Femur (tissue), 1 donor: ENCODE results near the gene MAGEC1.
"Not testable (repeated sequence)": the region's sequence is repeated elsewhere in the genome, so short reads cannot be mapped to it uniquely, and the experiment has no call there.

Experiments
- DNase-seq: peaks from one replicate; pipeline ENCODE4 v3.0.0-alpha.2; 2017

Gene MAGEC1, protein sequence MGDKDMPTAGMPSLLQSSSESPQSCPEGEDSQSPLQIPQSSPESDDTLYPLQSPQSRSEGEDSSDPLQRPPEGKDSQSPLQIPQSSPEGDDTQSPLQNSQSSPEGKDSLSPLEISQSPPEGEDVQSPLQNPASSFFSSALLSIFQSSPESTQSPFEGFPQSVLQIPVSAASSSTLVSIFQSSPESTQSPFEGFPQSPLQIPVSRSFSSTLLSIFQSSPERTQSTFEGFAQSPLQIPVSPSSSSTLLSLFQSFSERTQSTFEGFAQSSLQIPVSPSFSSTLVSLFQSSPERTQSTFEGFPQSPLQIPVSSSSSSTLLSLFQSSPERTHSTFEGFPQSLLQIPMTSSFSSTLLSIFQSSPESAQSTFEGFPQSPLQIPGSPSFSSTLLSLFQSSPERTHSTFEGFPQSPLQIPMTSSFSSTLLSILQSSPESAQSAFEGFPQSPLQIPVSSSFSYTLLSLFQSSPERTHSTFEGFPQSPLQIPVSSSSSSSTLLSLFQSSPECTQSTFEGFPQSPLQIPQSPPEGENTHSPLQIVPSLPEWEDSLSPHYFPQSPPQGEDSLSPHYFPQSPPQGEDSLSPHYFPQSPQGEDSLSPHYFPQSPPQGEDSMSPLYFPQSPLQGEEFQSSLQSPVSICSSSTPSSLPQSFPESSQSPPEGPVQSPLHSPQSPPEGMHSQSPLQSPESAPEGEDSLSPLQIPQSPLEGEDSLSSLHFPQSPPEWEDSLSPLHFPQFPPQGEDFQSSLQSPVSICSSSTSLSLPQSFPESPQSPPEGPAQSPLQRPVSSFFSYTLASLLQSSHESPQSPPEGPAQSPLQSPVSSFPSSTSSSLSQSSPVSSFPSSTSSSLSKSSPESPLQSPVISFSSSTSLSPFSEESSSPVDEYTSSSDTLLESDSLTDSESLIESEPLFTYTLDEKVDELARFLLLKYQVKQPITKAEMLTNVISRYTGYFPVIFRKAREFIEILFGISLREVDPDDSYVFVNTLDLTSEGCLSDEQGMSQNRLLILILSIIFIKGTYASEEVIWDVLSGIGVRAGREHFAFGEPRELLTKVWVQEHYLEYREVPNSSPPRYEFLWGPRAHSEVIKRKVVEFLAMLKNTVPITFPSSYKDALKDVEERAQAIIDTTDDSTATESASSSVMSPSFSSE

DNA sequence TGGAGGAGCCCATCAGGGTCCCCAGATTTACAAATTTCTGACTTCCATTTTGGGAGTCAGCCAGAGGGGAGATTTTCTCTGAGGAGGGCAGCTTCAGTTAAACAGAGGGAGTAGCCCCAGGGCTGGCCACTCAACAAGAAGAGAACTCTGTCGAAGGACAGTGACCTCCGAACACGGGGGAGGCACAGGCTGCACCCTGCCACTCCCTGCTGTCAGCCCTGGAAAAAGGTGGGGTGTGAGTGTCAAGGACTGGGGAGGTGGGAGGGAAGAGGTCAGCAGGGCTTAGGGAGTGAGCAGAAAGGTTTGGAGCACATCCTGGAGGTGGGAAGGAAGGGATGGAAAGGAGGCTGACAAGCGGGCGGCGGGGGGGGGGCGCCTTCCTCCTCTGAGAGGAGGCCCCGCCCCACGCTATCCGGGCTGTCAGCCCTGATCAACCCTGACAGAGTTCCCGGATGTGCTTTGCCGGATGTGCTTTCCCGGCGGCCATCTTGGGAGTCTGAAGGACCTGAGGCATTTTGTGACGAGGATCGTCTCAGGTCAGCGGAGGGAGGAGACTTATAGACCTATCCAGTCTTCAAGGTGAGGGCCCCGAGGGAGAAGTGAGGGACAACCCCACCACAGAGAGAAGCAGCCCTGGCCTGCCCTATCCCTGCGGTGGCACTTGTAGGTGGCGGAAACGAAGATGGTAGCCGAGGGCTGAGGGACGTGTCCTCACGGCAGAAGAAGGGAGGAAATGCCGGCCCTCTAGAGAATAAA, at the start of gene MAGEC1:
Gene MAGEC1 (plus strand): TSS at position 495 of the 756 bp plus-strand sequence. CDS start 1,179 bp downstream, outside the sequence.
- no peak for DNase-seq

DNA sequence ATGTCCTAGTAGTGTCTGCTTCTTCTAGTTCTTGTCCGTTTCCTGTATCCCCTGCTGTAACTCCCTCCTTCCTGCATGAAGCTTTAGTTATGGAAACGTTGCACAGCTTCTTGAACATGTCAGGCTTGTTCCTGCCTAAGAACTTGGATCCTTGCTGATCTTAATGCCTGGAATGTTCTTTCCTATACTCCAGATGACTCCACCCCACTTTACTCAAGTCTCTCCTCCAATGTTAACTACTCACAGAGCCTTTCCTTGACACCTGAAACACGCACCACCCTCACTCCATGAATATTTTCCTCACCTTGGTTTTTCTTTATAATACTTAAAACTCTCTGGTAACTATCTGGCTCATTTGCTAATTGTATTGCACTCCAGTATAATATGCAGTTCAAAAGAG, 46.2 kb upstream of the MAGEC1 start:
- DNase-seq, result no peak

DNA sequence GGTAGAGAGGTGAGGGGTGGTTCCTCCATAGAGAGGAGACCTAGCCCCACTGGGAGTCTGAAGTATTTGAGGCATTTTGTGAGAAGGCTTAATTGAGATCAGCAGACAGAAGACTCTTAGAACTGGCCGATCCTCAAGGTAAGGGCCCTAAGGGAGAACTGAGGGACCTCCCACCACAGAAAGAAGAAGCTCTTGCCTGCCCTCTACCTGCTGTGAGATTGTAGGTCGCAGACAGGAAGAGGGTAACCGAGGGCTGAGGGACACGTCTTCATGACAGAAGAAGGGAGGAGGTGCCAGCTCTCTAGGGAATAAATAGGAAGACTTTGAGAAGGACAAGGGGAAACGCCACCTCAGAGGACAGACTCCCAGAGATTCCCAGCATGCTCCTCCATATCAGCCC, 24.1 kb upstream of the MAGEC1 start:
- DNase-seq, result no peak

DNA sequence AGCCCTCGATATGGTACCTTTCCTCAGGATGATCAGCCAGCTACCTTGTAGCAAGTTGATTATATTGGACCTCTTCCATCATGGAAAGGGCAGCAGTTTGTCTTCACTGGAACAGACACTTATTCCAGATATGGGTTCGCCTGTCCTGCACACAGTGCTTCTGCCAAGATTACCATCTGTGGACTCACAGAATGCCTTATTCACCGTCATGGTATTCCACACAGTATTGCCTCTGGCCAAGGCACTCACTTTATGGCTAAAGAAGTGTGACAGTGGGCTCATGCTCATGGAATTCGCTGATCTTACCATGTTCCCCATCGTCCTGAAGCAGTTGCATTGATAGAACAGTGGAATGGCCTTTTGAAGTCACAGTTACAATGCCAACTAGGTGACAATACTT, 14.9 kb upstream of the MAGEC1 start:
- not testable (repeated sequence) for DNase-seq

DNA sequence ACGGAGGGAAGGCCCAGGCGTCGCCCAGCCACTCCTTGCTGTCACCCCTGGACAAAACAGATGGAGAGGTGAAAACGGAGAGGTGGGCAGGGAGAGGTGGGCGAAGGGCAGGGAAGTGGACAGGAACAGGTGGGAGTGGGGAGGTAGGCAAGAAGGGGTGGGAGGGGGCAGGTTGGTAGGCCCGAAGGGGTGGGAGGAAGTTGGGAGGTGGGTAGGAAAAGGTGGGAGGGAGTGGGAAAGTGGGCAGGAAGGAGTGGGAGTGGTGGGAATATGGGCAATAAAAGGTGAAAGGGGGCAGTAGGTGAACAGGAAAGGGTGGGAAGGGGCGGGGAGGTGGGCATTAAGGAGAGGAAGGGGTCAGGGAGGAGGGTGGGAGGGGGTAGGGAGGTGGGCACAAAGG, 9.0 kb upstream of the MAGEC1 start:
- no peak for DNase-seq

DNA sequence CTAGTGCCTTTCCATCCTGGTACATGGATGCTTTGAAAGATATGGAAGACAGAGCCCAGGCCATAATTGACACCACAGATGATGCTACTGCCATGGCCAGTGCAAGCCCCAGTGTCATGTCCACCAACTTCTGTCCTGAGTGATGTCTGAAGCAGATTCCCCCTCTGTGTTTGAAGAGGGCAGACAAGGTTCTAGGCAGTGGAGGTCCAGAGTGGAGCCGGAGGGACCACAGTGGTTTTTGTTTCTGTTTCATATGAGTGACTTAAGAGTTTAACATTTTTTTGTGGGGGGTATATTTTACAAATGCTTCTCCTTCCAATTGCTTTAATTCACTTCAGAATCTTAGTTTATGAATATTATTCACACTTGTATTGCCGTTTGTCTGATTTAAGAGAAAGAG, 6.0 kb upstream of the MAGEC1 start:
- DNase-seq, result no peak

DNA sequence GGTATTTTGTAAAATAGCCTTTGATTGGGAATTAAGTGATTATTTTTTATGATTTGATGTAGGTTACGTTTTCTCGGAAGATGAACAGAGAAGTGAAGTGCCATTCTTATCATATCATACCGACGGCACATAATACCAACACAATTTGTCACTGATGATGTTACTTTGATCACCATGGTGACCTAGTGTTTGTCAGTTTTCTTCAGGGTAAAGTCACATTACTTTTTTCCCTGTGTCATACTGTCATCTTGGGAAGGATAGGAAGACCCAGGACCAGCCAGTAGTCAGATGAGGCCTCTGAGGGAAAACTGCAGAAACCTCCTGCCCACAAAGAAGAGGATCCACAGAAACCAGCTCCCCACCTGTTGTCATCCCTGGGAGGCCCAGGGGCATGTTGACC, 1.3 kb upstream of the MAGEC1 start:
- DNase-seq, result no peak

DNA sequence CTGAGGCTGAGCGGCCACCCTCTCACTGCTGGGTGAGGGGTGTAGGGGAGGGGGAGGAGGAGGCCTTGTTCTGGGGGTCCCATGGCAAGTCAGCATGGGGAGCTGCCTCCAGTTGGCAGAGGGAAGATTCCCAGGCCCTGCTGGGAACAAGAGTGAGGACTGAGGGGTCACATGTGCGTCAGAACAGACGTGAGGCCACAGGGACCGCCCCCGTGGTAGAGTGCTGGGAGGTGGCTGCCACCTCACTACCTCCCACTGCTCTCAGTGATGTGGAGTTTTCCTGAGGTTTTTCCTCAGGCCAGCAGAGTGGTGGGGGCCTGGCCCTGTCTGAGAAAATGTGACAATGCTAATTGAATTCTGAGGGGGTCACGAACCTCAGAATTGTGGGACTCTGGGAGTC, 568 bp downstream of the MAGEC1 start:
- DNase-seq, result no peak

DNA sequence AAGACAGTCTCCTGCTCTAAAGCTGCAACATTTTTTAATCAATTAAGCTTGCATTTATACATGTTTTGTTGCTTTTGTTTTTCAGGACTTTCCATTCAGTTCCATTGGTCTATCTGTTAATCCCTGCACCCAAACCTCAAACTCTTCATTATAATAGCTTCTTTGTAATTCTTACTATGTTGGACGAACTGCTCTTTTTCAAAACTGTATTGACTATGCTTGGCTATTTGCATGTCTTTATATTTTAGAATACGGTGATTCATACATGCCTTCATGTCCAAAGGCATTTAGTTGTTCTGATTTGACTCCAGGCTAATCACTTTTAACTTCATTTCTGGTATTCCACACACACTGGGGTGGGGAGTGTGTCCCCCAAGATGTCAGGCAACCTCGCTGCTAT, 14.1 kb downstream of the MAGEC1 start:
- DNase-seq, result no peak

DNA sequence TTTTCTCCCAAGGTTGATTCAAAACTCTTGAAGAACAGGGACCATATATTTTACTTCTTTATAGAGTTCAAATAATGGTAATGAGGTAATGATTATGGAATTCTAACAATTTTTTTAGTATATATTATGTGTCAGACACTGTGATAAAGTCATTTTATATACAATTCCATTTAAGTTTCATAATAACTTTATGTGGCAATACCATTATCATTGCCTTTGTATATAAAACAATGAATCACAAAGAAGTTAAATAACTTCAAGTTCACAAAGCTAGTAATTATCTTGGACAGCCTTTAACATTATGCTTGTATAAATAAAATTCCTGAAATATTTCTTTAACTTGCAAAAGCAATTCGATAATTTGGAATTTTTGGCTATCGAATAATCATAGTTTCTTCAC, 20.6 kb downstream of the MAGEC1 start:
- DNase-seq, result no peak

DNA sequence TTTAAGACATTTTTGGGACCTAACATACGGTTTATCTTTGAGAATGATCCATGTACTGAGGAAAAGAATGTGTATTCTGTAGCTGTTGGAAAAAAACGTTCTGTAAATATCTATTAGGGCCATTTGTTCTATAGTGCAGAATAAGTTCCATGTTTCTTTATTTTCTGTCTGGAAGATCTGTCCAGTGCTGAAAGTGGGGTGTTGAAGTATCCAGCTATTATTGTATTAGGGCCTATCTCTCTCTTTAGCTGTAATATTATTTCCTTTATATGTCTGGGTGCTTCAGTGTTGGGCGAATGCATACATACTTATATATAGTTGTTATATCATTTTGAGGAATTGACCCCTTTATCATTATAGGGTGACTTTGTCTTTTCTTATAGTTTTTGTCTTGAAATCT, 24.7 kb downstream of the MAGEC1 start:
- DNase-seq, result no peak

DNA sequence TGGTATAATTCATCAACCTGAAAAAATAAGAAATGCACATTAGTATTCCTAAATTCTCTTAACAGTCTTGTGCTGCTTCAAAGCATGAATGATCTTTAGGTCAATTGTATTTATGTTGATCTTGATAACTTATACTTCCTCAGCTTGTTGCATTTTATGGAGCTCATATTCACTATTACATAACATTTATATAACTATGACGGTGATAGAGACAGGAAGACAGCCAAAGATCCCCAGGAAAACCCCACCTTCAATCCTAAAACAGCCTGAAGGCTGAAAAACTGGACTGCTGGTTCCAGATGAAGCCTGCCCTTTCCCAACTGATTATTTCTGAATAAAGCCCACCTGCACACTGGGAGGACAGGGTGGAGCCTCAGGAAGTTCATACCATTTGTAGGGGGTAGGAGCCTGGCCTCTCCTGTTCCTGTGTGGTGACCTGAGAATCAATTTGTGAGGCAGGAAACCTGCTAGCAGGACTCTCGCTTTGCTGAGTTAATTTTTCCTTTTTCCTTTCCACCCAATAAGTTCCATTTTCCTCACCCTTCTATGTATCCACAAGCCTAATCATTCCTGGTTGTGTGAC, 30.5 kb downstream of the MAGEC1 start:
- DNase-seq, result no peak

DNA sequence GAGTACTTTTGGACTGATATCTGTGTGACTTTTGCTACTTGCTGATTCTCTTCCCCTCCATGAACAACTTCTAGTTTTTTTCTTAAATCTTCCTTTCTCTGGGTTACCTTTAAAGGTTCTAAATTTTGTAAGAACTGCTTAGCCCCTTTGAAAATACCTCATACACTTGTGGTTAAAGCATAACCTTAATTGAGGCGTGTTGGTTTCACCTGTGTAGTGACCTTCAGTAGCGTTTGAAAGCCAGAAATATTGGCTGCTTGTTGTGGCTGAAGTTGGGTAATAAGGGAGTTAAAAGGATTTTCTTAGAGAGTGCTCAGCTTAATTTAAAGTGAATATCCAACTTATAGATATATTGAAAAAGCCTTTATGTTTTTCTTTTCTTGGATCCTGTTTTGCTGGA, 32.0 kb downstream of the MAGEC1 start:
- no peak for DNase-seq

DNA sequence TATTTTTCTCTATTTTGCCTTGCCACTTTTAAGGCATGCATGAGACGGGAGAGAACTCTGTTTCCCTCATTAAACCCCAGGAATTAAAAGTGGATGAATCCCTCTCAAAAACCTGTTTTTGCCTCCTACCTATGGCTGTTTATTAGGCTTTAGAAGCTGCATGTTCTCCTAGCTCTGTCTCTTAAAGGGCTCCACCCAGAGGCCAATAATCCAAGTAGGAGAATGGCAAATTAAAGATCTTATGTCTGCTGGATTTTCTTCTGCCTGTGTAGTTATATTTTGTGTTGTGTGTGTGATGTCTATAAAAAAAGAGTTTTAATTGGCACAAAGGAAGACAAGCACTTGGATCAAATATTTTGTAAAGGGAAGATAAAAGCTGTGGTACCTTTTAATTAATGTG, 32.4 kb downstream of the MAGEC1 start:
- DNase-seq, result no peak

DNA sequence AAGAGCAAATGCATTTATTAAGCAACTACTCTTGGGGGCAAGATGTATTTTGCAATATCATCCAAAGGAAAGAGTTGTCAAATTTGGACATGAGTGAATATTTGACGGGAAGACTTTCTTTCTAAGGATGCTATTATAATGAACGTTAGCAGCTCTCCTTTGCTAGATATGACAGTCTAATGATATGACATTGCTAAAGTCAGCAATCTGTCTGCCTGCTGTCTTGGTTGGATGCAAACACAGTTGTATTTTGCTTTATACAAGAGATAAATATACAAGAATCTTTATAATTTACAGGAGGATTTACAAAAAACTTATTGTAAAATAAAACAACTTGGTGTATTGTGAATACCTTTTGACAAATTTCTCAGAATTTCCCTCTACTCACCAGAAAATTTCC, 37.5 kb downstream of the MAGEC1 start:
- DNase-seq, result no peak

DNA sequence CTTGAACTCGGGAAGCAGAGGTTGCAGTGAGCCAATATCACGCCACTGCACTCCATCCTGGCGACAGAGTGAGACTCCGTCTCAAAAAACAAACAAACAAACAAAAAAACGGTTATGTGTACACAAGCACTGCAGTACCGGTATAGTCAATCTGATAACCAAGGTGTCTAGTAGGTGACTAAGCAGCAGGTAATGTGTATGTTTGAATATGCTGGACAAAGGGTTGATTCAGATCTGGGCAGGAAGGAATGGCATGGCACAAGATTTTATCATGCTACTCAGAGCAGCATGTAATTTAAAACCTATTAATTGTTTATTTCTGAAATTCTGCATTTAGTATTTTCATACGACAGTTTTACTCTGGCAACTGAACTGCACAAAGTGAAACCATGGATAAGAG, 41.7 kb downstream of the MAGEC1 start:
- no peak for DNase-seq

DNA sequence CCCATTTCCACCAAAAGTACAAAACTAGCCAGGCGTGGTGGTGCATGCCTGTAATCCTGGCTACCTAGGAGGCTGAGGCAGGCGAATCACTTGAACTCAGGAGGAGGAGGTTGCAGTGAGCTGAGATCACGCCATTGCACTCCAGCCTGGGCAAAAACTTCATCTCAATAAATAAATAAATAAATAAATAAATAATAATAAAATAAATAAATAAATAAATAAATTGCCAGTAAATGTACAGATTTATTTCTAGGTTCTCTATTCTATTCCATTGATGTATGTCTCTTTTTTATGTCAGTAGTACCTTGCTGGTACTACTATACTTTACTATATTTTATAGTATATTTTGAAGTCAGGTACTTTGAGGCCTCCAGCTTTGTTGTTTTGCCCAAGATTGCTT, 43.7 kb downstream of the MAGEC1 start:
- no peak for DNase-seq

DNA sequence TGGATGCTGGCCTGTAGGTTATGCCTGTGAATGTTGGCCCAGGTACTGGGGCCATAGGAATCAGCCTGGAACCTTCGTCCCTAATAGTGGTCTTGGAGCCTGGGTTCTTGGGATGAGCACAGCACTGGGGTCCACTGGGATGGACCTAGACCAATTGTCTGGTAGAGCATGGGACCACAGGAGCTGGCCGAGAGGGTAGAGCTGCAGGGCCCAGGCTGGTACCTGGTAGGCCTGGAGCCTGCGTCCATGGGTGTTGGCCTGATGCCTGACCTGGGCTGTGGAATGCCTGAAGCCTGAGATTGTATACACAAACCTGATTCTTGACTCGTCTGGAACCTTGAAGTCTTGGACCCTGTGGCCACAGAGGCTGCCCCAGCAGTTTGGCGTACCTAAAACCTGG, 48.9 kb downstream of the MAGEC1 start:
- no peak for DNase-seq

DNA sequence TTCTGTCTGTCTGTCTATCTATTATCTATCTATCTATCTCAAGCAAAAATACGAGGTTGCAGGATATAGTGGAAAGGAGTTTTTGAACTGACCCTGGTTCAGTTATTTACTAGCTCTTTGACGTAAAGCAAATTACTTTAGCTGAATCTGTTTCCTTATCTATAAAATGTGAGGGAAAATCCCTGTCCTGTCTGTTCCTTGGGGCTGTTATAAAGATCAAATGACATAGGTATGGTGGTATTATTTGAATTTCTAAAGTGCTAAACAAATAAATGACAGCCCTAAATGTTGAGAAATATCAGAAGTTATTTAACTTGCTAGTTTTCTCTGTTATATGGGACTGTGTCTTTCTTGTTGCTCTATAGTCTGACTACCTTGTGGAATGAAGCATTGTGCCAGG, 55.0 kb downstream of the MAGEC1 start:
- DNase-seq, result no peak
